ENCODE data around the gene NUMA1. TPM values are rescaled to one million over a fixed set of nuclear protein-coding genes. Genes with fewer than 3 reads are reported as not detected.
A peak's percentile ranks its signal among the peaks of the same experiment; 100 is the strongest.

Gene NUMA1
- total RNA-seq, 4 donors from 2014 or later = 259 to 342 (median 280) TPM

GRCh38 chr11:72048766-72049460 is 31.4 kb downstream of the NUMA1 start:
- Histone ChIP-seq H3K9me3 (no peaks in the 10 kb centered on the region), H3K27me3 (no peaks in the 10 kb centered on the region), H3K4me3 (replicated peaks in 1 of 3) (no peak overlapping the region), H3K27ac (peak overlapping the region; percentile 49 to 64 (median 64)), H3K4me1 (peaks cover 10 to 11% of the 10 kb centered on the region in 2 donors), H3K36me3 (no peaks in the 10 kb centered on the region)
- no peak for DNase-seq
- intact Hi-C loops (cut with DNase I) = no loop called here
- WGBS, 2 donors = 84 to 94% methylated on average over 3 of the region's 3 CpGs
- TF ChIP-seq CTCF (IDR thresholded peaks at IDR 0.05) (no peak), POLR2A (IDR thresholded peaks at IDR 0.05) (no peak)

- Histone ChIP-seq H3K9me3 (no peaks in the 10 kb centered on the region), H3K36me3 (no peaks in the 10 kb centered on the region), H3K4me3 (replicated peaks in 1 of 3) (no peak overlapping the region), H3K27me3 (no peaks in the 10 kb centered on the region), H3K4me1 (peaks cover 25 to 26% of the 10 kb centered on the region in 2 donors), H3K27ac (no peak overlapping the region)
- TF ChIP-seq POLR2A (IDR thresholded peaks at IDR 0.05) (no peak), CTCF (IDR thresholded peaks at IDR 0.05) (no peak)
- 59 to 77% methylated on average over 3 to 5 of the region's 5 CpGs for WGBS, 2 donors
- DNase-seq = no peak
- intact Hi-C loops (cut with DNase I) = no loop called here
These were observed 34.5 kb downstream of the NUMA1 start for GRCh38 chr11:72045849-72046248.

GRCh38 chr11:72042064-72042745 is 38.1 kb downstream of the NUMA1 start:
- no peaks in the 10 kb centered on the region for H3K36me3 ChIP-seq
- intact Hi-C loops (cut with DNase I) = no loop called here
- H3K27ac ChIP-seq = peak overlapping the region; percentile 92 to 100 (median 95)
- no peaks in the 10 kb centered on the region for H3K27me3 ChIP-seq
- peak overlapping the region; percentile 13 to 51 (median 39) for H3K4me3 ChIP-seq (replicated peaks in 1 of 3)
- no peaks in the 10 kb centered on the region for H3K9me3 ChIP-seq
- DNase-seq = no peak
- WGBS, 2 donors = 34 to 41% methylated on average over 4 to 5 of the region's 5 CpGs
- peaks cover 42 to 43% of the 10 kb centered on the region in 2 donors for H3K4me1 ChIP-seq
- no peak for TF ChIP-seq CTCF (IDR thresholded peaks at IDR 0.05)

- TF ChIP-seq CTCF (IDR thresholded peaks at IDR 0.05) (no peak), POLR2A (IDR thresholded peaks at IDR 0.05) (peak; percentile 60 to 82)
- H3K36me3 ChIP-seq = no peaks in the 10 kb centered on the region
- 0 to 1% methylated on average over 17 to 18 of the region's 23 CpGs for WGBS, 2 donors
- H3K9me3 ChIP-seq = no peaks in the 10 kb centered on the region
- peaks cover 48 to 49% of the 10 kb centered on the region in 2 donors for H3K4me1 ChIP-seq
- intact Hi-C loops (cut with DNase I) = loop anchor here (2.0 kb wide), 1 partner anchor 37 kb away; no protein-coding TSS in a partner anchor
- peak overlapping the region; percentile 13 to 51 (median 39) for H3K4me3 ChIP-seq (replicated peaks in 1 of 3)
- H3K27ac ChIP-seq = peak overlapping the region; percentile 92 to 100 (median 95)
- H3K27me3 ChIP-seq = no peaks in the 10 kb centered on the region
- DNase-seq = peak; percentile 83 to 86
These were observed 38.8 kb downstream of the NUMA1 start for GRCh38 chr11:72041364-72042063.
